Embryonic facial prominence (tissue), 1 donor: Measurements from ENCODE around the gene SPART.
A peak's percentile ranks its signal among the peaks of the same experiment; 100 is the strongest.

Source experiments
- DNase-seq: peaks from one replicate; pipeline ENCODE4 v3.0.0-alpha.2; 2016; ENCODE audit errors: extremely low spot score

SPART gene, protein sequence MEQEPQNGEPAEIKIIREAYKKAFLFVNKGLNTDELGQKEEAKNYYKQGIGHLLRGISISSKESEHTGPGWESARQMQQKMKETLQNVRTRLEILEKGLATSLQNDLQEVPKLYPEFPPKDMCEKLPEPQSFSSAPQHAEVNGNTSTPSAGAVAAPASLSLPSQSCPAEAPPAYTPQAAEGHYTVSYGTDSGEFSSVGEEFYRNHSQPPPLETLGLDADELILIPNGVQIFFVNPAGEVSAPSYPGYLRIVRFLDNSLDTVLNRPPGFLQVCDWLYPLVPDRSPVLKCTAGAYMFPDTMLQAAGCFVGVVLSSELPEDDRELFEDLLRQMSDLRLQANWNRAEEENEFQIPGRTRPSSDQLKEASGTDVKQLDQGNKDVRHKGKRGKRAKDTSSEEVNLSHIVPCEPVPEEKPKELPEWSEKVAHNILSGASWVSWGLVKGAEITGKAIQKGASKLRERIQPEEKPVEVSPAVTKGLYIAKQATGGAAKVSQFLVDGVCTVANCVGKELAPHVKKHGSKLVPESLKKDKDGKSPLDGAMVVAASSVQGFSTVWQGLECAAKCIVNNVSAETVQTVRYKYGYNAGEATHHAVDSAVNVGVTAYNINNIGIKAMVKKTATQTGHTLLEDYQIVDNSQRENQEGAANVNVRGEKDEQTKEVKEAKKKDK

GRCh38 chr13:36346222-36347083 lies at the start of gene SPART:
SPART (minus strand) TSS chr13:36346394; CDS start chr13:36335830, 10,564 bp downstream.
- DNase-seq: peak; percentile 88

GRCh38 chr13:36395280-36395679 lies 49.1 kb upstream of the SPART start:
- DNase-seq: no peak

DNA sequence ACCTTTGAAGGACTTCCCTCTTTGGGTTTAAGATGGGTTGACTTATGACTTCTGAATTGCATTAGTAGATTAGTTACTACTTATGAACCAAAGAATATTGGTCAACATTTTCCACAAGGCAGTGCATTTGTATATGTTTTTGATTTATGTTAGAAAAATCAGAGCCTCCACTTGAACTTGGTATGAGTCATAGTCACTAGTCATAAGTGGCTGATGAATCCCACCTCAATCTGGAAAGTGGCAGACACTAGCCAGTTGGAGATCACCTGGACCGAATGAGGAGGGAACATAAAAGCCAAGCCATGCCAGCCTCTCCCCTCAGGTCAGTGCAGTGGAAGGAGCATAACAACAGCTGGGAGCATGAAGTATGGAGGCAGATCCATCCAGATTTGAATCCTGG lies 39.3 kb upstream of the SPART start:
- DNase-seq: no peak

DNA sequence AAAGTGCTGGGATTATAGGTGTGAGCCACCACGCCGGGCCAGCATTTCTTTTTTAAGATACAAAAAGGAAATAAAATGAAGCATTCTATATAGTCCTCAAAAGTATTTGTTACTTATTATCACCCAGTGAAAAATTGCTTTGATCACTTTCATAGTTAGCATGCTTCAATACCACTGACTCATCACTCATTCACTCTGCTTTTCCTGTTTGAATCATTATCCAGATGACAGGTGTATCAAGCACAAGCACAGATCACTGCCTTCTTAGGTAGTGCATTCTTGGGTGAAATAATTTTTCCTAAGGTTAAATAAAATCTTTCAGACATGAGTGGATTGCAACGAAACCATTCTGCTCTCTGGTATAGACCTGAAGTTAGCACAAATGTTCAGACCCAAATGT lies 35.8 kb upstream of the SPART start:
- DNase-seq: no peak

DNA sequence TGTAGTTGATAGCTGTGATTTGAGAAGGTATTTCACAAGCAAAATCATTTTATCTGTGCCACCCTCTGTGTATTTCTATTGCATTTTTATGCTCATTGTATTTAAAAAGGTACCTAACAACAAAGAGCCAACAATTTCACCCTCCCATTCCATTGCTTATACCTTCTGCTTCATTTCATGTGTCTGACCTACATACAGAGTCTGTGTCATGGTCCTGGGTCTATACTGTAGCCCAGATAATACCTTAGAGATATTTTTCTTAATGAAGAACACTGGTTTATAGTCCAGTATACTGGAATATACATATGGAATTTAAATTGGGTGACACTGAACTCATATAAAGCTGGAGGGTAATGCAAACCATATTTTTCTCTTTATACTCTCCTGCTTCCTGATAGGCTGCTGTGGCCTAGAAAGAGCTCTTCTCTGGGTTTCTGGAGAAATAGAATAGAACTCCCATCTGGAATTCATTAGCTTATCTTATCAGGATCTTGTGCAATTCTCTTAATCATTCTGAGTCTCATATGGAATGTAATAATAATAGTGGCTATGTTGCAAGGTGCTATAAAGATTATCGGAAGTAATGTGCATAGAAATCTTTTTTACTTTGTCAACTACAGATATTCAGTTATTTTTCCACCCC lies 31.8 kb upstream of the SPART start:
- no peak for DNase-seq

- no peak for DNase-seq
These were observed 27.9 kb upstream of the SPART start for GRCh38 chr13:36374063-36374462.

- no peak for DNase-seq
These were observed 25.0 kb upstream of the SPART start for GRCh38 chr13:36371185-36371584.

GRCh38 chr13:36370108-36370429 lies 23.9 kb upstream of the SPART start:
- no peak for DNase-seq

DNA sequence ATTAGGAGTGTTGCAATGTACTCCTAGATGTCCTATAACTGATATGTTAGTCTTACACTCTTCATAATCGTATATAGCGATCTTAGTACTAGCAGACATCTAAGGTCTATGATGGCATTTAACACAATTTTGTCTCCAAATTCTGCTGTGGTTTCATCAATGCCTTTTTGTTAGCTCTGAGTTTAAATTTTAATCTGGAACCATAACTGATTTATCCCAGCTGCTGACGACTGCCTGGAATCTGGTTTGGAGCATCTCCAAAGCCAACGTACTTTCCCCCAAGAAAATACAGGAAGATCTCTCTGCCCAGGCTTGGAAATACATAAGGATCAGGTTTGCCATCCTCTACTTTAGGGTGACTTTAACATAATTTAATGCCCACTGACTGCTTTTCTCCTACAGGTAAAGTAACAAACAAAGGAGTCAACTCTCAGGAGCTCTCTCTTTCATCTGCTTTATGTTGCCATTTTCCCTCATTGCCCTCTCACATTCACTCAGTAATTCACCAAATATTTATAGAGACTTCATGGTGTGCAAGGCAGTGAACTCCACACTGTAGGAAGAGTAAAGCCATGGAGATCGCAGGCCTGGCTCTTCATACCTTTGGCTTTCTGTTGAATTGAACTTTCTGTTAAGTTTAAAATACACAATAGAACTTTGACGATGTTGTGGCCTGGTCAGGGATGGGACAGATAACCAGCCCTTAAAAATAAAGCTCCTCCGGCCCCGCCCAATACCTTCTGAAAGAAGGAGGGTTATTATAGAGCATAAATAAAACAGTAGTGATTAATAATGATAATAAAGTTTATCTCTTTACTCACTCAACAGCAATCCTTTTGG lies 23.3 kb upstream of the SPART start:
- no peak for DNase-seq

DNA sequence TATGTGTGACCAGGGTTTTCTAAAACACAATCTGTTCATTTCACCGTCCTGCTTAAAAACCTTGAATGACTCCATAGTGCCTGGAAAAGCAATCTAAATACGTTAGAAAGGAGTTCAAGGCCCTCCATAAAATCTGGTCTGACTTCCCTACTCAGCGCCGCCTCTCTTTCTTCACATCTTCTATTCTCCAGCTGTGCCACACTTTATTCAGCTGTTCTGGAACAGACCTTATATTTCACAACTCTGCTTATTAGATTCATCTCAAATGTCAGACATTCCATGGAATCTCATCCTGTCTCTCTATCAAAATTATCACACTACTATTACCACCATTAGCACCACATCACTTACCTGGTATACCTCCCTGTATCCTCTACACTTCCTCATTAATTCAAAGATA lies 19.8 kb upstream of the SPART start:
- DNase-seq: no peak

DNA sequence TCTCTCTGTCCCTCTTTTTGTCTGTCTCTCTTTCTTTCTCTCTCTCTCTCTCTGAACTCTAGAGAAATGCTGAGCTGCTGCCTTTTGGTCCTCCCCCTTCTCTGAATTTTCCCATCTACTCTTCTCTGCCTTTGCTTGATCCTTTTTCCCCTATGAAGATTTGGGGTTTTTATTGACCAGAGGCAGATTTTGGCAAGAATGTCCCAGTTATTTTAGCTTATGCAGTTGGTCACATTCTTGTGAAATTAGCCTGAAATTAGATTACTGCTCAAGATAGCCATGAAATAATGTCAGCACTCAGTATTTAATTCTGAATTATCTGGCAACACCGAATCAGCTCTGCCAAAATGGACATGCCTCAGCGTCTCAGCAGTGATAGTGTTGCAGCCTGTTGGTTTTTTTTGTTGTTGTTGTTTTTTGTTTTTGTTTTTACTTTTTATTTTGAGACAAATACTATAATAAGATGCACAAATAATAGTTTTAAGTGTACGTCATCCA lies 17.2 kb upstream of the SPART start:
- DNase-seq: no peak

- no peak for DNase-seq
These were observed 16.7 kb upstream of the SPART start for GRCh38 chr13:36362914-36363313.

DNA sequence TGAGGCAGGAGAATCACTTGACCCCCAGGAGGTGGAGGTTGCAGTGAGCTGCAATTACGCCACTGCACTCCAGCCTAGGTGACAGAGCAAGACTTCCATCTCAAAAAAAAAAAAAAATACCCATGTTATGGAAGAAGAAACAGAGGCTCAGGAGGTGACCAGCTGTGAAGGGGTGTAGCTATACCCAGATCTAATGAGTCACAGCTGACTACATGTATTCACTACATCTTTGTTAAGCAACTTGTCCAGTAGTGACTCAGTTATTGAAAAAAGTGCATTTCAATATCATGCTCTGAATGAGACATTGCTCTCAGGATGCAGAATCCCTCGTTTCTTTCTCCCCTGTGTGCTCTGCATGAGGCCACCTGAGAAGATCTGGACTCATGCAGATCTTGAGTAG lies 16.1 kb upstream of the SPART start:
- no peak for DNase-seq

DNA sequence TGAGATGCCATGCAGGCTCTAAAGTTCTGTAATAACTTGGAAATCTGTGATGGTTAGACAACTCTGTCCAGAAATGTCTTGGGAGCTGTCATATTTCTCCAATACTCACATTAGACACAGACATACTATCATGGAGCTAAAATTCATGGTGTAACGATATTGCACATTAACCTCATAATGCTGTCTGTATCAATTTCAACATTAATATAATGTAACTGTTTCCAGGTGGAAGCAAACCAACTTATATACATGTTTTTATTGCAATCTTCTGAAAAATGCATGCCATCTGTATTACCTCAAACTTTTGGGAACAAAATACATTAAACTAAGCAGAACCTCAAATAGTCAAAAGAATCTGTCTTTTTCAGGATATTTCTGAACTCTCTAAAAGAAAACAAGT lies 14.7 kb upstream of the SPART start:
- peak; percentile 59 for DNase-seq

DNA sequence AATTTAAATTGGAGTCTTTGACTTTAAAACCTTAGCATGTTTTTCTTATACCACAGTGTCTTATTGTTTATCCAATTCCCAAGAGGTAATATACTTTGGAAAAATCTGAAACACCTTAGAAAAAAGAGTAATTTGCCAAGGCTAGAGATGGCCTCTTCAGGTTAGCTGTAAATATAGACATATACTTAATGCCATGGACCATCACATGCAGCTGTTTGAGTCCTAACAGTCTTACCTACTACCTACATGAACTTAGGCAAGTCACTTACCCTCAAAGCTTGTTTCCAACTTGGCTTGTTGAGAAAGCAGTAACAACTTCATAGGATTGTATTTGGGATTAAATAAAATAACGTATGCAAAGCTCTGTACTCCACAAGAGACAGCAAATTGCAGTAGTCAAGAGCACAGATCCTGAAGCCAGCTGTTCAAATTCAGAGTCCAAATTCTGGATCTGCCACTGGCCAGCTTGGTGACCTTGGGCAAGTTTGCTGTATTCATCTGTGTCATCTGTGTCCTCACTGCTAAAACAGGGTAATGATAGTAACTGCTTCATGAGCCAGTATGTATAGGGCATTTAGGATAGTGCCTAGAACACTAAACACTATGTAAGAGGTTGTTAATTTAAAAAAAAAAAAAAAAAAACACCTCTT lies 13.2 kb upstream of the SPART start:
- no peak for DNase-seq

- DNase-seq: no peak
These were observed 12.1 kb upstream of the SPART start for GRCh38 chr13:36358175-36358718.

DNA sequence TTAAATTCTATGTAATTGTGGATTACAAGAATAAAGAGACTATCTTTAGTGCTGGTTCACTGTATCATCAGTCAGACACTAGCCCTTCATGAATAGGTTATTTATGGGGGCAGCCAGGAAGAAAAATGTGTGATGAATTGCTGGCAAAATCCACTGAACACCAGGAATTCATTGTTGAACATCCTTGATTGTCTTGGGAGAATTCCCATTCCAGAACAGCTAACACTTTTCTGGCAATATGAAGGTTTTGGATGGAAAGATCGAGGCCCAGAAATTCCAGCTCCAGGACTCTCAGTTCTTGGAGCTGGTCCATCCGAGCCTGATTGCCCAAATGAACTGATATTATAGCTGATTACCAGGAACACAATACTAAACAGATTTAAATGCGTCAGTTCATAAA lies 11.5 kb upstream of the SPART start:
- no peak for DNase-seq

DNA sequence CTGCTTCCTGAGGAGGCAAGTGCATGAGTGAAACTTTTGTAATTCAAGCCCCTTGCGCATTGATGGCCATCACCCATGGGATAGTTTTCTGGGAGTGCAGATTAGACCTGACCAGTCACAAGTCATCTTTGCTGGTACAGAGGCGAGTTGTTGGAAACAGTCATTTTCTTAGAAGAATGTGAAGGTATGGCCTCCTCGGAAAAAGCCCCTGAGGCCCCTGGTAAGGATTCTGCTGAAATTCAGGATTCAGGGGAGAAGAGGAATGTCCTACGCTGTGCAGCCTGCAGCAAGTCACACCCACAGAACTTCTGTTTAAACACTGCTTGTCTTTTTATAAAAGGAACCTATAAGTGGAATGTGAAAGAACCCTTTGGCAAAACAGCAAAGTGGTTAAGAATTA lies 11.0 kb upstream of the SPART start:
- no peak for DNase-seq

DNA sequence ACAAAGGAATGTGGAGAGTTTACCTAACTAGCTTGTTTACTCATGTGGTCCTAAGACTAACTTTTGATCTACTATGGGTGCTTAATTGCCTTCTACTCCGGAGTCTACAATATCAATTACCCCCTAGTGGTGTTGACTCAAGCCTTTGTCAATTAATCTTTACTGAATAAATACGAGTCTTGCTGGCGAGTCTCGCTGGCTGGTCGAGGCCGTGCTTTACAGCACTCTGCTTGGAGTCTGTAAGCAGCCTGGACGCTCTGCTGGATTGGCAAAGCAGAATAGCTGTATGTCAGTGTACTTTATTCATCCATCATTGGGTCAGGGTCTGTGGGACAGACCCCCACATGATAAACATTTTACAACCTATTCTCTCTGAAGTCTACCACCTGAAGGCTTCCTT lies 9.9 kb upstream of the SPART start:
- DNase-seq: no peak

DNA sequence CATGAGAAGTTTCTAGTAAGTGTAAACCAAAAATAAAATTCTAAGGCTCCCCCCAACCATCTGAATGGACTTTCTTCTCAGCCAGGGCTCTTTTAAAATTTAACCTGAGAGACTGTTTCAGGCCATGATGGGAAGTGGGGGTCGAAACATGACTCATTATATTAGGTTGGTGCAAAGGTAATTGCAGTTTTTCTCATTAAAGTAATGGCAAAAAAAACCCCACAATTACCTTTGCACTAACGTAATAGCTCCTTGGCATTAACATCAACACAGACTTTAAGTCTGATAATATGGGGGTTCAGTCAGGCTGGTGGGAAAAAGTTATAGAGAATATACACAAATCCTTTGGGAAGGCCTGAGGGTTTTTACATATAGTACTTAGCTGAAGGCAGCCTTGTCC lies 9.4 kb upstream of the SPART start:
- no peak for DNase-seq
